ENCODE results near the gene YEATS2.
"Not testable (repeated sequence)": the region's sequence is repeated elsewhere in the genome, so short reads cannot be mapped to it uniquely, and the experiment has no call there.

The YEATS2 gene

DNA sequence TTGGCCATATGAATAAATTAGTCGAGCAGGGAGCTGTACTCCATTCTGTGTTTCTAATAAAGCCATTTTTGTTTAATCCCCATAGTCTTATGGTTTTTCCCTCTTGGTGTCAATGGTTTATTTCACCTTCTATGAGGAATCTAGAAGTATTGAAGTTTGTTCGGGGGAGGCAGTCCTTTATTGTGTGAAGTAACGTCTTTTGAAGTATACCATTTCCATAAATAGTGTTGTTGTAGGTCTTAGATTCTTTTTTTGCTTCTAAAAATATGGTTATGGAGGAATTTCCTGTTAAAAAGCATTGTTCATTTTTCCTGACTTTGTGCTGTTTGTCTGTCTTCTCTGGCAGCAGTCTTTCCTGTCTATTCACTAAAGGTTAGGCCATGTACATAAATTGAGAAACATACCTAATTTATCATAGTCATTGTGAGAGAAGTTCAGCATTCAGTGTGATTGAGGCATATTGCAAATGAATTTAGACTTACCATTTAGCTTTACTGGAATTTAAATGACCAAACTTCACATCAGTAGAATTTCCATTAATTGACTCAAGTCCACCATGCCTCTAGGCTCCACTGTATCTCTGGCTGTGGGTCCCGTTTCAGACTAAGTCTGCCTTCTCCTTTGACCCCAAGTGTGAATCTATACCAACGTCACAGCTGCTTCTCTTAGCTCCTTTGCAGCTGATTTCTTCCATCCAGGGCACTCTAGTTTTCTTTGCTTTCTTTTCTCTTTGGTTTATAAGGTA lies 37.3 kb downstream of the YEATS2 start:
- H3K4me3 ChIP-seq (ENCODE audit: low read length) = no peak overlapping the region
- WGBS (ENCODE audit: extremely low coverage, insufficient coverage, low lambda C conversion rate) = no CpG with 5 or more reads among the region's 5 CpGs
- no peak overlapping the region for H2AK5ac ChIP-seq (ENCODE audit: low read length)
- H2BK5ac ChIP-seq (ENCODE audit: low read length) = no peak overlapping the region
- no peak overlapping the region for H3K23ac ChIP-seq (ENCODE audit: low read length)
- no peak overlapping the region for H3K4me2 ChIP-seq (ENCODE audit: low read length)
- H3K9ac ChIP-seq (ENCODE audit: low read length) = no peak overlapping the region
- no peak overlapping the region for H4K5ac ChIP-seq (ENCODE audit: low read length)
- H3K4me1 ChIP-seq (ENCODE audit: control insufficient read depth, low read depth, low read length) = no peaks in the 10 kb centered on the region
- no peak overlapping the region for H3K4ac ChIP-seq (ENCODE audit: low read depth, low read length)
- H3K36me3 ChIP-seq (ENCODE audit: control insufficient read depth, insufficient read depth, low read length) = peaks cover 6% of the 10 kb centered on the region
- H2BK15ac ChIP-seq (replicated peaks; ENCODE audit: low read depth) = no peak overlapping the region
- H3K56ac ChIP-seq (ENCODE audit: low read length) = no peak overlapping the region
- DNase-seq = no peak
- peaks cover 2% of the 10 kb centered on the region for H3K79me2 ChIP-seq (ENCODE audit: control insufficient read depth, insufficient read depth, low read length)
- no peak overlapping the region for H3K27ac ChIP-seq (ENCODE audit: low read depth, low read length)
- no peak overlapping the region for H2BK120ac ChIP-seq (ENCODE audit: low read depth, low read length)
- no peaks in the 10 kb centered on the region for H3K27me3 ChIP-seq (ENCODE audit: insufficient read depth, low read length, poor library complexity)
- no peak overlapping the region for H4K8ac ChIP-seq (ENCODE audit: low read depth, low read length)
- H3K79me1 ChIP-seq (ENCODE audit: low read length) = peaks cover 5% of the 10 kb centered on the region
- H3K18ac ChIP-seq (ENCODE audit: low read length) = no peak overlapping the region

DNA sequence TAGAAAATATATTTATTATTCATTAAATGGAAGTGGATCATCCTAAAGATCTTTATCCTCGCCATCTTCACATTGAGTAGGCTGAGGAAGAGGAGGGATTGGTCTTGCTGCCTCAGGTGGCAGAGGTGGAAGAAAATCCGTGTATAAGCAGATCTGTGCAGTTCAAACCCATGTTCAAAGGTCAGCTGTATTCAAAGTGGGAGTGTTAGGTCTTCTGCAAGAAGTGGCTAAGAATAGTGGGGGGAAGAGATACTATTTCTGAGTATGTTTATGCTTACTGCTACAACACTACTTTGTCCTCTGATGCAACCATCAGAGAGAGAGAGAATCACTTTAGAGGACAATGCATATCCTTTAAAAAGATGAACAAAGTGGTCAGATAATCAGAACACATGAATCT lies 39.5 kb downstream of the YEATS2 start:
- Histone ChIP-seq H4K5ac (ENCODE audit: low read length) (no peak overlapping the region), H3K23ac (ENCODE audit: low read length) (no peak overlapping the region), H3K27me3 (ENCODE audit: insufficient read depth, low read length, poor library complexity) (no peaks in the 10 kb centered on the region), H2BK120ac (ENCODE audit: low read depth, low read length) (no peak overlapping the region), H3K36me3 (ENCODE audit: control insufficient read depth, insufficient read depth, low read length) (peaks cover 5% of the 10 kb centered on the region), H3K4me3 (ENCODE audit: low read length) (no peak overlapping the region), H2BK15ac (replicated peaks; ENCODE audit: low read depth) (no peak overlapping the region), H3K79me1 (ENCODE audit: low read length) (peaks cover 7% of the 10 kb centered on the region), H3K18ac (ENCODE audit: low read length) (no peak overlapping the region), H3K4me2 (ENCODE audit: low read length) (no peak overlapping the region), H4K8ac (ENCODE audit: low read depth, low read length) (no peak overlapping the region), H3K9ac (ENCODE audit: low read length) (no peak overlapping the region), H3K4me1 (ENCODE audit: control insufficient read depth, low read depth, low read length) (no peaks in the 10 kb centered on the region), H3K4ac (ENCODE audit: low read depth, low read length) (no peak overlapping the region), H2AK5ac (ENCODE audit: low read length) (no peak overlapping the region), H3K27ac (ENCODE audit: low read depth, low read length) (no peak overlapping the region), H3K79me2 (ENCODE audit: control insufficient read depth, insufficient read depth, low read length) (peaks cover 2% of the 10 kb centered on the region), H3K56ac (ENCODE audit: low read length) (no peak overlapping the region), H2BK5ac (ENCODE audit: low read length) (no peak overlapping the region)
- no peak for DNase-seq
- WGBS (ENCODE audit: extremely low coverage, insufficient coverage, low lambda C conversion rate) = no CpG with 5 or more reads among the region's 2 CpGs

DNA sequence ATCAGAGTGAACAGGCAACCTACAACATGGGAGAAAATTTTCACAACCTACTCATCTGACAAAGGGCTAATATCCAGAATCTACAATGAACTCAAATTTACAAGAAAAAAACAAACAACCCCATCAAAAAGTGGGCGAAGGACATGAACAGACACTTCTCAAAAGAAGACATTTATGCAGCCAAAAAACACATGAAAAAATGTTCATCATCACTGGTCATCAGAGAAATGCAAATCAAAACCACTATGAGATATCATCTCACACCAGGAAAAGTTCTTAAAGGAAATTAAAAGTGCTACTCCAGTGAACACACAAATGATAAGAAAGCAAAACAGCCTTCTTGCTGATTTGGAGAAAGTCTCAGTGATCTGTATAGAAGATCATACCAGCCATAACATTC lies 42.6 kb downstream of the YEATS2 start:
- H3K27me3 ChIP-seq (ENCODE audit: insufficient read depth, low read length, poor library complexity); H3K56ac ChIP-seq (ENCODE audit: low read length); H3K36me3 ChIP-seq (ENCODE audit: control insufficient read depth, insufficient read depth, low read length); H3K27ac ChIP-seq (ENCODE audit: low read depth, low read length); H3K4ac ChIP-seq (ENCODE audit: low read depth, low read length); H2BK15ac ChIP-seq (replicated peaks; ENCODE audit: low read depth); H3K9ac ChIP-seq (ENCODE audit: low read length); H3K4me2 ChIP-seq (ENCODE audit: low read length); H3K79me1 ChIP-seq (ENCODE audit: low read length); H3K79me2 ChIP-seq (ENCODE audit: control insufficient read depth, insufficient read depth, low read length); H2BK120ac ChIP-seq (ENCODE audit: low read depth, low read length); H4K8ac ChIP-seq (ENCODE audit: low read depth, low read length); H3K23ac ChIP-seq (ENCODE audit: low read length); H3K18ac ChIP-seq (ENCODE audit: low read length); DNase-seq; H4K5ac ChIP-seq (ENCODE audit: low read length); H3K4me3 ChIP-seq (ENCODE audit: low read length); H2AK5ac ChIP-seq (ENCODE audit: low read length); H2BK5ac ChIP-seq (ENCODE audit: low read length); H3K4me1 ChIP-seq (ENCODE audit: control insufficient read depth, low read depth, low read length): not testable (repeated sequence)
- WGBS (ENCODE audit: extremely low coverage, insufficient coverage, low lambda C conversion rate) = no CpG with 5 or more reads among the region's 1 CpG

DNA sequence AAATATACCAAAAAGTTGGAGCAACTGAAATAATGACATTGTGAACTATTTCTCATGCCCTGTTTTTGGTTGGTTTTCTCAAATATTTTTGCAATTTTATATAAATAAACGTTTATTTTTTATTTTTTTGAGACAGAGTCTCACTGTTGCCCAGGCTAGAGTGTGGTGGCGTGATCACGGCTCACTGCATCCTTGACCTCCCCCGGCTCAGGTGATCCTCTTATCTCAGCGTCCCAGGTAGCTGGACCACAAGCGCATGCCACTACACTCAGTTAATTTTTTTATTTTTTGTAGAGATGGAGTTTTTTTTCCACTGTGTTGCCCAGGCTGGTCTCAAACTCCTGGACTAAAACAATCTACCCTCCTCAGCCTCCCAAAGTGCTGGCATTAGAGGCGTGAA lies 45.6 kb downstream of the YEATS2 start:
- Histone ChIP-seq H3K23ac (ENCODE audit: low read length) (no peak overlapping the region), H2BK120ac (ENCODE audit: low read depth, low read length) (no peak overlapping the region), H4K8ac (ENCODE audit: low read depth, low read length) (no peak overlapping the region), H3K18ac (ENCODE audit: low read length) (no peak overlapping the region), H3K4me2 (ENCODE audit: low read length) (no peak overlapping the region), H3K4me1 (ENCODE audit: control insufficient read depth, low read depth, low read length) (no peaks in the 10 kb centered on the region), H3K79me1 (ENCODE audit: low read length) (peaks cover 2% of the 10 kb centered on the region), H3K9ac (ENCODE audit: low read length) (no peak overlapping the region), H3K4me3 (ENCODE audit: low read length) (no peak overlapping the region), H4K5ac (ENCODE audit: low read length) (no peak overlapping the region), H2BK5ac (ENCODE audit: low read length) (no peak overlapping the region), H3K79me2 (ENCODE audit: control insufficient read depth, insufficient read depth, low read length) (no peaks in the 10 kb centered on the region), H2BK15ac (replicated peaks; ENCODE audit: low read depth) (no peak overlapping the region), H3K4ac (ENCODE audit: low read depth, low read length) (no peak overlapping the region), H3K36me3 (ENCODE audit: control insufficient read depth, insufficient read depth, low read length) (peaks cover 2% of the 10 kb centered on the region), H3K27ac (ENCODE audit: low read depth, low read length) (no peak overlapping the region), H2AK5ac (ENCODE audit: low read length) (no peak overlapping the region), H3K56ac (ENCODE audit: low read length) (no peak overlapping the region), H3K27me3 (ENCODE audit: insufficient read depth, low read length, poor library complexity) (no peaks in the 10 kb centered on the region)
- DNase-seq = no peak
- no CpG with 5 or more reads among the region's 7 CpGs for WGBS (ENCODE audit: extremely low coverage, insufficient coverage, low lambda C conversion rate)

DNA sequence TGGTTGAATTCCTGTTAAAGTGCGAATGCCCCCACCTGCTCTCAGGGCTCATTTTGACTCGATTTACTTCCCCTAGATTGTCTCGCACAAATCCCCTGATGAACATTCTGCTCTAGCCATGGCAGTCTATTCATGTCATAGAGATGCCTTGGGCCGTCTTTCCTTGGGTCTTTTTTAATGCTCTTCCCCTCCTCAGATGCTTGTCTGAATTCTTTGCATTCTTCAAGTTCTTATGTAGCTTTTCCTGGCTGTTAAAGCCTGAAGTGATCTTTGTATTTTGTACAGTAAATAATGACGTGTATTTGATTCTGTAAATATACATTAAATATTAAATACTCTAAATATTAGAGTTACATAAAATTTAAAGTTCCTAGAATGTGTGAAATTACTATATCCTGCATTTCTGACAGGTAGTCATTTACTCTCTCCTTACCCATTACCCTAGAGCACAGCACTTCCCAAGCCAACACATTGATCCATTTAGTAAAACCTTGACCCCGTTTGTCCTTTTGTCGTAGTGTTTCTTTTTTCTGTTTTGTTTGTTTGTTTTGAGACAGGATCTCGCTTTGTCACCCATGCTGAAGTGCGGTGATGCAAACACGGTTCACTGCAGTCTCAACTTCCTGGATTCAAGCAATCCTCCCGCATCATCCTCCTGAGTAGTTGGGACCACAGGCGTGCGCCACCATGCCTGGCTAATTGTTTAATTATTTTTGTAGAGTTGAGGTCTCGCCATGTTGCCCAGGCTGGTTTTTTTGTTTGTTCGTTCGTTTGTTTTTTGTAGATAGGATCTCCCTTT lies 47.9 kb downstream of the YEATS2 start:
- Histone ChIP-seq H3K4ac (ENCODE audit: low read depth, low read length) (no peak overlapping the region), H3K79me1 (ENCODE audit: low read length) (peaks cover under 1% of the 10 kb centered on the region)

More for the DNA sequence above, 47.9 kb downstream of the YEATS2 start:
- Histone ChIP-seq H3K27me3 (ENCODE audit: insufficient read depth, low read length, poor library complexity) (no peaks in the 10 kb centered on the region), H2AK5ac (ENCODE audit: low read length) (no peak overlapping the region), H3K56ac (ENCODE audit: low read length) (no peak overlapping the region), H2BK5ac (ENCODE audit: low read length) (no peak overlapping the region), H3K4me2 (ENCODE audit: low read length) (no peak overlapping the region), H3K36me3 (ENCODE audit: control insufficient read depth, insufficient read depth, low read length) (peaks cover 2% of the 10 kb centered on the region), H3K9ac (ENCODE audit: low read length) (no peak overlapping the region), H3K4me1 (ENCODE audit: control insufficient read depth, low read depth, low read length) (no peaks in the 10 kb centered on the region), H4K5ac (ENCODE audit: low read length) (no peak overlapping the region), H3K79me2 (ENCODE audit: control insufficient read depth, insufficient read depth, low read length) (no peaks in the 10 kb centered on the region), H3K23ac (ENCODE audit: low read length) (no peak overlapping the region), H4K8ac (ENCODE audit: low read depth, low read length) (no peak overlapping the region), H2BK120ac (ENCODE audit: low read depth, low read length) (no peak overlapping the region), H2BK15ac (replicated peaks; ENCODE audit: low read depth) (no peak overlapping the region), H3K27ac (ENCODE audit: low read depth, low read length) (peak overlapping the region; percentile 28), H3K18ac (ENCODE audit: low read length) (peak overlapping the region; percentile 46), H3K4me3 (ENCODE audit: low read length) (no peak overlapping the region)
- peak; percentile 88 for DNase-seq
- no CpG with 5 or more reads among the region's 16 CpGs for WGBS (ENCODE audit: extremely low coverage, insufficient coverage, low lambda C conversion rate)

Data from mesendoderm (in vitro differentiated cells).